ENCODE data around the gene COG4.
"Not testable (repeated sequence)": the region's sequence is repeated elsewhere in the genome, so short reads cannot be mapped to it uniquely, and the experiment has no call there.

COG4 gene

DNA sequence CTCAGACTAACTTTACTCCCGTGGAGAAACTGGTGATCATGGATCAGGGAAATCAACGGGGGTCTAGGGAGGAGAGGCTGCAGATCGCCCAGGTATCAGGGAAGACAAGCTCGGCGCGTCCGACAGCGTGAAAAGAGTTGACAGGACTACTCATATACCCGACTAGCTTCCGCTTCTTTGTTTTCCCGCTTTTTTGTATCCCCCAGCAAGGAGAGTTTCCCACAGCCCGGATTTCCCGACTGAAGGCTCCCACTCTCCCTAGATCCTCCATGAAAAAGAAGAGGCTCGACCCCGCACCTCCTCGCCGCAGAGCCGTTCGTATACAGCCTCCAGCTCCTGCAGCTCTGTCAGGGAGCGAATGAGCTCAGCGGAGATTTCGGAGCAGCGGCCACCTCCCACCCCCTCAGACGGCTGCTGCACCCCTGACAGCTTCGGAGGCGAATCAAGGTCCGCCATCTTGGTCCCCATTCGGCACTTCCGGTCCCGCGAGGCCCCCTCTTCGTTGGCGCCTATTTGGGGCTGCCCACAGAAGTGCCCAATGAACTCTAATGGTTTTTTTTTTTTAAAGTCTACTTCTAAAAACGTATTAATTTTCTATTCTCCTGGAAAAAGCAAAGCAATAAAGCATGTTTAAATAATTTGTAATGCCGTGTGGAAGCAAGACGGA, at the start of gene COG4:
TSS of gene COG4 (minus strand) at position 479 of the 667 bp plus-strand sequence. CDS start at position 468, 11 bp downstream.
- peak; percentile 87 for DNase-seq

DNA sequence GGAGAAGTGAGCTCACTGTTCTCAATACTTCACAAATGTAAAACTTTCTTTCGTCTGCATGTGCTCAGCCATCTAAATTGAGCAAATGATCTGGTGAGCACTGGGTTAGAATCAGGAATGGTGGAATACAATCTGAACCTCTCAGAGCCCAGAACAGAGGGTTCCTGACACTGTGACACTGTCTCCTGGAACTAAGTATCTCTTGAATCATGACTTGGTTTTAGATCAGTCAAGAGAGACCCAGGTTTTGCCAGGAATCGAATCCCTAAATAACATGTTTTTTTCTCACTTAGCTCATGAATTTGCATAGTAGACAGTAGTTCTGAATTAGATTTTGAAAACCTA, 49.5 kb upstream of the COG4 start:
- no peak for DNase-seq

DNA sequence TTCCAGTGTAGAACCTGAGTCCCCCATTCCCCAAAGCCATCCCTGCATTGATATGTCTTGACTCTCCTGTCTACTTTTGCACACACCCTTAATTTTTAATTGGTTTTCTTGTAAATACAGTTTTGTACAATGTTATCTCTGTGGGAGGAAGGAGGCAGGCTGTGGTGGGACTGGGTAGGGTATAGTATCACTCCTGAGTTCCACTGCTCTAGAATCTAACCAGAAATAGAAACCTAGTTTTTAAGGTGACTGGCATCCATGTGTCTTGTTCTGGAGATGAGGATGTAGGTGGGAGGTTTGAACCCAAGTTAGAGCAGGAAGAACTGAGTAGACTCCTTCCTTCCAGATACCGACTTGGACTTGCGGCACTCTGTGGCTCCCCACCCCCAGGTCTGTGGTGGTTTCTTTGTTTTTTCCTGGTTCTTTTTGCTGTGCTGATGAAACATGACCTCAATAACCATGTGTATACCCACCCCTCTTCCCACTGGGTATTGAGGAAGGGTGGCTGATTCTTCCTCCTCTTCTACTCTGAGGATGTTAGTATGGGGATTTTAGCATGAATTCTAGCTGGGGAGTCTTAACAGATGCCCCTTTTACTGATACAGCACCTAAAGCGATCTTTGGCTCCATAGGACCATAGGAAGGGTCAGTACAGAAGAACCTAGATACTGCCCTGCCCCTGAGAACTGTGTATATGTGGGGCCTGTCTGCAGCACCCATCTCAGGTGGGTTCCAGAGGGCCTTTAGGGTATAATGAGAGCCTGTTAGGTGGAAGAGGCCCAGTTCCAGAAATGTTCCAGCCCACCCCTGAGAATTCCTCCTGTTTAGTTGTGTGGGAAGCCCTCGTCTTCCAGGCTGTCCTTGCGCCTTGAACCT, 48.9 kb upstream of the COG4 start:
- DNase-seq, result no peak

DNA sequence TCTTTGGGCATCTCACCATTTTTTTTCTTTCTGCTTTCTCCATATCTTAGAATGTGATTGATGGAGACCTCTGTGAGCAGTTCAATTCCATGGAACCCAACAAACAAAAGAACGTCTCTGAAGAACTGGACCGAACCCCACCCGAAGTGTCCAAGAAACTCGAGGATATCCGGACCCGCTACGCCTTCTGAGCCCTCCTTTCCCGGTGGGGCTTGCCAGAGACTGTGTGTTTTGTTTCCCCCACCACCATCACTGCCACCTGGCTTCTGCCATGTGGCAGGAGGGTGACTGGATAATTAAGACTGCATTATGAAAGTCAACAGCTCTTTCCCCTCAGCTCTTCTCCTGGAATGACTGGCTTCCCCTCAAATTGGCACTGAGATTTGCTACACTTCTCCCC, 48.3 kb upstream of the COG4 start:
- DNase-seq, result no peak

DNA sequence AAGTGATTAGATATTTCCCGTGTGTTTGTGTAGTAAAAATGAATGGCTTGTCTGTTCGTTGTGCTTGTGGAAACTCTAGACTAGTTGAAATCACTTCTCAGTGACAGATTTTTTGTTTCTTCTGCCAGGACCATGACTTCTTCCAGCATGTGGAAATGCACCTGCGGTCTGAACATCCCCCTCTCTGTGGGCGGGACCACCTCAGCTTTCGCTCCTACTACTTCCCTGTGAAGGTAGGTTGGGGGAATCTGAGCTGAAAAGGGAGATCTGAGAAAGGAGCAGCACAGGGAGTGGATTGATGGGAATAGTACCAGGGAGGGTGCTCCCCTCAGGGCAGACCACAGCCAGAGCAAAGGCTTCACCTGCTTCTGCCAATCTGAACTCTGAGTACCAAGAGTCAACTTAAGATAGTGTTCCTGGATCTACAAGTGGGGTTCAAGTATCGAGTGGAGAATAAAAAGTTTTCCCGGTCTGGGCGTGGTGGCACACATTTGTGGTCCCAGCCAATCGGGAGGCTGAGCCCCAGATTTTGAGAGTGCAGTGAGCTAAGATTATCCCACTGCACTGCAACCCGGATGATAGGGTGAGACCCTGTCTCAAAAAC, 47.7 kb upstream of the COG4 start:
- DNase-seq, result no peak

DNA sequence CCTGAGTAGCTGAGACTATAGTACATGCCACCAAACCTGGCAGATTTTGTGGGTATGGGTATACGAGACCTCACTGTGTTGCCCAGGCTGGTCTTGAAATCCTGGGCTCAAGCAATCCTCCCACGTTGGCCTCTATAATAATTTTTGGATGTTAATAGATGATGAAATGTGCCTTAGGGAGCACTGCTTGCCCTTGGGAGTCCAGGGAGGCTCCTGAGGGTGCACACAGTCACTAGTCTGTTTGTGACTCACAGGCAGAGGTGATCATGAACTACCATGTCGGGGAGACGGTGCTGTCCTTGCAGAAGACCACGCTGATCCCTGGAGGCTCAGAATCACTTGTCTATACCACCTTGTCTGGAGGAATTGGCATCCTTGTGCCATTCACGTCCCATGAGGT, 46.4 kb upstream of the COG4 start:
- no peak for DNase-seq

DNA sequence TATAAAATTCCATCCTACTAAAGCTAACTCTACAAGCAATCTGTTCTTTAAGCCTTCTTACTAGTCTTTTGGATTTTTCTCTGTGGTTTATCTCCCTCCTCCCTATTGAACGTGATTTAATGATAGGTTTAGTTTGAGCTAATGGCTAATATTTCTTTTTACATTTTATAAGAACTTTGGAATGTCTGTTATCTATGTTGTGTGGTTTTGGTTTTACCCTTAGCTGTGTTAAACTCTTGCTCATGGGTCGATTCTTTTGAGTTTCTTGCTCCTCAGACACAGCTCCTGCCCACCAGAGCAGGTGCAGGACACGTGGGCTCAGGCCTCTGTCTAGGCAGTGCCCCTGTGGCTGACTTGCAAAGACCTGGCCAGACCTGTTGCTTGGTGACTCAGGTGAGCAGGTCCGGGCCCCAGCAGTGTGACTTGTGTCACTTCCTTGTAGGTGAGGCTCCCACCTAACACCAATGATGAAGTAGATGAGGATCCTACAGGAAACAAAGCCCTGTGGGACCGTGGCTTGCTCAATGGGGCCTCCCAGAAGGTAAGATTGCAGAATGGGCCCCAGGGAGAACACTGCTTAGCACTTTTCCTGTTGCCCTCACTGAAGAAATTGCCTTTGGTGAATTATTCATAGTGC, 45.4 kb upstream of the COG4 start:
- no peak for DNase-seq

DNA sequence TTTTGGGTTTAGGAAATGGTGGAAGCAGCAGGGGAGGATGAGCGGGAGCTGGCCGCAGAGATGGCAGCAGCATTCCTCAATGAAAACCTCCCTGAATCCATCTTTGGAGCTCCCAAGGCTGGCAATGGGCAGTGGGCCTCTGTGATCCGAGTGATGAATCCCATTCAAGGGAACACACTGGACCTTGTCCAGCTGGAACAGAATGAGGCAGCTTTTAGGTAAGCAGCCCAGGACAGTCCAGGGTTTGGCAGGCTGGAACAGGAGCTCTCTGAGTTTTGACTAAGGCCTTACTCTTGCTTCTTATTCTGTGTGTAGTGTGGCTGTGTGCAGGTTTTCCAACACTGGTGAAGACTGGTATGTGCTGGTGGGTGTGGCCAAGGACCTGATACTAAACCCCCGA, 41.7 kb upstream of the COG4 start:
- no peak for DNase-seq

DNA sequence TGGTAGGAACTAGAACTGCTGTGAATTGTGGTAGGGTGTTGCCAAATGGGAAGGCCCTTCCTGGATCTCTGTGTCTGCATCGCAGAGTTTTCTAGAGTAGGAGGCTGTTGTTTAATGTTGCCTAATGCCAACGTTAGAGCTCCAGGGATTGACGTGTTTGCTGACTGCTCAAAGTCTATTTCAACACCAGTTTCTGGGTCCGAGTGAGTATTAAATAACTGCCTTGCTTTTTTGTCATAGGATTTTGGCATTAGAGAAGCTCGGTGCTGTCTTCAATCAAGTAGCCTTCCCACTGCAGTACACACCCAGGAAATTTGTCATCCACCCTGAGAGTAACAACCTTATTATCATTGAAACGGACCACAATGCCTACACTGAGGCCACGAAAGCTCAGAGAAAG, 40.3 kb upstream of the COG4 start:
- no peak for DNase-seq

DNA sequence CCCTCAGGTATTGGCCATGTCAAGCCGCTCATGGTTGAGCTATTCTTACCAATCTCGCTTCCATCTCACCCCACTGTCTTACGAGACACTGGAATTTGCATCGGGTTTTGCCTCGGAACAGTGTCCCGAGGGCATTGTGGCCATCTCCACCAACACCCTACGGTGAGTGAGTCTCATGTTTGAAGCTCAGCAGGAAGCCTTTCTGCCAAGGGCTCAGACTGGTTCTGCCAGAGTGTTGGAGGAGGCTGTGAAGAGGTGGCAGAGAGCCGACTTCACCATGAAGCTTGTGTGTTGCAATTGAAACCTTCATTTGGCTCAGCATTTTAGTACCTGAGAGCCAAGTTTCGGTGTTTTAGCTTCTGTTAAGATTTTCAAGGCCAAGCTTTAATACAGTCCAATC, 38.3 kb upstream of the COG4 start:
- DNase-seq, result no peak

DNA sequence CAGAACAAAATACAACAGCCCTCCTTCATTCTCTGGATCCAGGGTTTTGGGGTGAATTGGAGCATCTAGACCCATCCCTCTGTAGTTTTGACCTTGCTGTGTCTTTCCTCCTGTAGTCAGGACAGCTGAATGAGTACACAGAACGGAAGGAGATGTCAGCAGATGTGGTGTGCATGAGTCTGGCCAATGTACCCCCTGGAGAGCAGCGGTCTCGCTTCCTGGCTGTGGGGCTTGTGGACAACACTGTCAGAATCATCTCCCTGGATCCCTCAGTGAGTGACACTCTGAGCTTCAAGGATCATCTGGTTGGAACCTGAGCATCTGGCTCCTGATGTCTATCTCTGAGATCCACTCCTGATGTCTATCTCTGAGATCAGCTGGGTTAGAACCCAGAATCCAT, 32.7 kb upstream of the COG4 start:
- DNase-seq, result no peak

DNA sequence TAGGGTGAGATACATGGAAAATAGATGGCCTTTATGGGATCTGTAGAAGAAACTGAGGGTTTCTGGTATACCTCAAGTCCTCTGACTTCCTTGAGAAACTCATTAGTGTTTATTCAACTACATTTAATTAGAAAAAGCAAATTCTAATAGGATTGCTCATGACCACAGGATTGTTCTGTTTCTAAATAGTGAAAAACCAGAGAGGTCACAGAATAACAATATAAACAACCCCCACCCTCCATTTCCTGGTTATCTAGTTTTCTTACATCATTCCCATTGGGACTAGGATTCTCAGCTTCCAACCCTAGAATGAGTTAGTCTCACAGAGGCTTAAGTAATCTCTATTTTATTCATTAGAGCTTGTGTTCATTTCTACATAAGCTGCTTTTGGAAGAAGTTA, 30.3 kb upstream of the COG4 start:
- no peak for DNase-seq

DNA sequence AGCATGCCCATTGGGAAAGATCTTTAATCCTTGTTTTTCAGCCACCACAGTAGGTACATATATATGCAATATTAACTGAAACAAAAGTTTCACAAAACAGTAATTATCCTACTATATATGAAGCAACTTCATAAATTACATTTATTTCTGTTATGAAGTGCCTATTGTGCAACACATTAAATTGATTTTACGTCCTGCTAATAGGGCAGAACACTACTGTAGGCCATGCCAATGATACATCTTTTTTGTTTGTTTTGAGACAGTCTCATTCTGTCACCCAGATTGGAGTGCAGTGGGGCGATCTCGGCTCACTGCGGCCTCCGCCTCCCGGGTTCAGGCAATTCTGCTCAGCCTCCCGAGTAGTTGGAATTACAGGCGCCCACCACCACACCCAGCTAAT, 29.3 kb upstream of the COG4 start:
- no peak for DNase-seq

DNA sequence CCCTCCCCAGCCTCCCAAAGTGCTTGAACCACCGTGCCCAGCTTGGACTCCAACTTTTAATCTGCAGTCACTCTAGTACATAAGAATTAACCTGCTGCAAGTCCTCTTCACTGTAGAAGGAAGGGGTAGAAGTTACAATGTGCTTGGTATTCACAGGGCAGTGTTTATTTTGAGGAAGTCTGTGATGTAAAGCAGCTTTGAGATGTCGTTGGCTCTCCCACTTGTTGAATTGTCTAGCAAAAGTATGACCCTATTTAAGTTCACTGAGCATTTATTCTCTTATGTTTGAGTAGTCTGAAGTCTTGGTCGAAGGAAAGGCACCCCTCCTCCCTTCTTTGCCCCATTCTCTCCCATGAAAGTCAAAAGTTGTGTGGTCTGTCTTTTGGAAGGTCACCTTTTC, 28.4 kb upstream of the COG4 start:
- no peak for DNase-seq

DNA sequence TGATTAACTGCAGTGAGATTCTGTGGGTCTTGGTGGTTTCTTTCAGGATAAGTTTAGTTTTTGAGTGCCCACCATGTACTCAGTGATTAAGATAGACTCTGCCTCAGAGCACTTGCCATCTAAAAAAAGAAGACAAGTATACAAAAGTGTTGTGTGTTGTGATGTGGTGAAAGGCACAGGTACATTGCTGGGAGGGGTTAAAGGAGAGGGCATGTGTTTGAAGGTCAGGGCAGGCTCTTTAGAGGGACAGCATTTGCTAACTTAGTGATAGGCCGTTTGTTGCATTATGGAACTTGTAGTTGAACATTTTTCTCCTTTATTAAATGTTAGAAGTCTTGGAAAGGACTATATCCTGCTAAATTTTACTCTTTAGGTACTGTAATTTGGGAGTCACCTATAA, 26.7 kb upstream of the COG4 start:
- DNase-seq, result no peak

DNA sequence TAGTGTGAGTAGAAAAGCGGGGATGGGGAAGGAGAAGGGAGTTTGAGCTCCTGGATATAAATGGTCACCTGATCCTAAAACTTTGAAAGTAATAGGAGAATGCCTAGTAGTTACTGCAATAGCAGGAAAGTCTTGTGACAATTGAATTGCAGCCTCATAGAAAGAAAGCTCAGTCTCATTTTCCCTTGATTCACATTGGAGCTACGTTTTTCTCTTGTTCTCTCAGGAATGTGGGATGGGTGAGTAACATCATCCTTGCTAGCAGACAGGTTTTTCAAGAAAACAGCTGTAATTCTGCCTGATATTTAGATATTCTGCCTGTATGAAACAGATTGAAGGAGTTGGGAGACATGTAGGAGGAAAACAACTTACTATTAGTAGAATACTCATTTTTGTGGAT, 25.6 kb upstream of the COG4 start:
- DNase-seq, result no peak

DNA sequence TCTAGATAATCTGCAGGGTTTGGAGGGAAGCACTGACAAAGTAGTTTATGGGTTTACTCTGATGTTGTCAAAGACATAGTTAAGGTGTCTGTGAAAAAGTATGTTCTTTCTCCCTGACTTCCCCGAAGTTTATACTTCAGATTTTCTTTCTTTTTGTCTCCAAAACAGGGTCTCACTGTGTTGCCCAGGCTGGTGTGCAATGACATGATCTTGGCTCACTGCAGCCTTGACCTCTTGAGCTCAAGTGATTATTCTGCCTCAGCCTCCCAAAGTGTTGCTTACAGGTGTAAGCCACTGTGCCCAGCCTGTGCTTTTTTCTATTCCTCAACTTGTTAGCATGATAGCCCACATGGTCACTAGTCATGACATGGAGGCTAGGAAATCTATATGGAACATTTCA, 21.2 kb upstream of the COG4 start:
- DNase-seq, result no peak

DNA sequence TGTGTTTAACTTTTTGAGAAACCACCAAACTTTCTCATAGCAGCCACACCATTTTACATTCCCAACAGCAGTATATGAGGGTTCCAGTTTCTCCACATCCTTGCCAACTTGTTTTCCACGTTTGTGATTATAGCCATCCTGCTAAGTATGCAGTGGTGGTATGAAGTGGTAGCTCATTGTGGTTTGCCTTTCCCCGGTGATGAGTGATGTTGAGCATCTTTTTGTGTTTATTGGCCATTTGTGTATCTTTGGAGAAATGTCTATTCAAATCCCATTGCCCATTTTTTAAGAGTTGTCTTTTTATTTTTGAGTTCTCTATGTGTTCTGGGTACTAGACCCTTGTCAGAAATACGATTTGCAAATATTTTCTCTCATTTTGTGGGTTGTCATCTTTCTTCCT, 17.6 kb upstream of the COG4 start:
- no peak for DNase-seq

DNA sequence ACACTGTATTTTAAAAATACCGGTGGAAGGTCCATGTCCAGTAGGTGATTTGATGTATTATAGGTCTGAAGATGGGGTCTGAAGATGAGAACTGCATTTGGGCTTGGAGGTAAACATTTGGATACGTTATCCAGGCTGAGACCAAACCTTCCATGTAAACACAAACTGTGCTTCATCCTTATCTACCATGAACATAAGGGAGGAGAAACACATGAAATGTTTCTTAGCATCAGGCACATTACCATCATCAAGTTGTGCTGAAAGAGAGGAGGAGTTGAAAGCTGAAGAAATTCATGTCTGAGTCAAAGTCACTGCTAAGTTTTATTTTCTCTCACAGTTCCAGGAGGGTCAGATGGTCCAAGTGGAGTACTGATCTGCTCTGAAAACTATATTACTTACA, 11.6 kb upstream of the COG4 start:
- DNase-seq, result no peak

DNA sequence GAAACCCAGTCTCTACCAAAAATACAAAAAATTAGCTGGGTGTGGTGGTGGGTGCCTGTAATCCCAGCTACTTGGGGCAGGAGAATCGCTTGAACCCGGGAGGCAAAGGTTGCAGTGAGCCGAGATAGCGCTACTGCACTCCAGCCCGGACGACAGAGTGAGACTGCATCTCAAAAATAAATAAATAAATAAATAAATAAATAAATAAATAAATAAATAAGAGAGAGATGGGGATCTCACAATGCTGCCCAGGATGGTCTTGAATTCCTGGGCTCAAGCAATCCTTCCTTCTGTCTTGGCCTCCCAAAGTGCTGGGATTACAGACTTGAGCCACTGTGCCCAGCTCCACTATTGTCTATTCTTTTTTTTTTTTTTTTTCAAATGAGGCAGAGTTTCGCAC, 6.6 kb upstream of the COG4 start:
- not testable (repeated sequence) for DNase-seq

DNA sequence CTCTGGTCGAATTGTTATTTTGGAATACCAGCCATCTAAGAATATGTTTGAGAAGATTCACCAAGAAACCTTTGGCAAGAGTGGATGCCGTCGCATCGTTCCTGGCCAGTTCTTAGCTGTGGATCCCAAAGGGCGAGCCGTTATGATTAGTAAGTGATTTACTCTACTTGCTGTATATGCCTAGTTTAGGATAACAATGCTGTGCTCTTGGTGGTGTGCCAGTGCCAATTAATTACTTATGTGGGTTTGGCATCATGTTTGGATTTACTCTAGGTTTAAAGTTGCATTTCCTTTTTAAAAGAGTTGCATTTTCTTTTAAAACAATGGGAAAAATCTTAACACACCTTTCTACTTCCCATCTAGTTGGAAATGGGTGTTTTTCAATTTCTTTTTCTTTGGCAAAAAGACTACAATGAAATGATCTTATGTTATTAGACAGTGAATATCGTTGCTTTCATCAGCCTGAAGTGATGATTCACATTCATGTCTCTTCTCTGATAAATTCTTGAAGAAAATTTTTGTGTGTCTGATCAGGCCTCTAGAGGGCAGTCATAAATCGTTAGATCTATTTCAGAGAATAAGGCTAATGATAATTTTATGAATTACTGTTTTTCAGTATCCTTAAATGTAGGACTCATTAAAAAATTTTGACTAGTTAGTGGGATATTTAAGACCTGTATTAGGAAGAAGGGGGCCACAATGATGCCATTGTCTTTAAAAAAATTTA, 5.9 kb upstream of the COG4 start:
- DNase-seq, result no peak

DNA sequence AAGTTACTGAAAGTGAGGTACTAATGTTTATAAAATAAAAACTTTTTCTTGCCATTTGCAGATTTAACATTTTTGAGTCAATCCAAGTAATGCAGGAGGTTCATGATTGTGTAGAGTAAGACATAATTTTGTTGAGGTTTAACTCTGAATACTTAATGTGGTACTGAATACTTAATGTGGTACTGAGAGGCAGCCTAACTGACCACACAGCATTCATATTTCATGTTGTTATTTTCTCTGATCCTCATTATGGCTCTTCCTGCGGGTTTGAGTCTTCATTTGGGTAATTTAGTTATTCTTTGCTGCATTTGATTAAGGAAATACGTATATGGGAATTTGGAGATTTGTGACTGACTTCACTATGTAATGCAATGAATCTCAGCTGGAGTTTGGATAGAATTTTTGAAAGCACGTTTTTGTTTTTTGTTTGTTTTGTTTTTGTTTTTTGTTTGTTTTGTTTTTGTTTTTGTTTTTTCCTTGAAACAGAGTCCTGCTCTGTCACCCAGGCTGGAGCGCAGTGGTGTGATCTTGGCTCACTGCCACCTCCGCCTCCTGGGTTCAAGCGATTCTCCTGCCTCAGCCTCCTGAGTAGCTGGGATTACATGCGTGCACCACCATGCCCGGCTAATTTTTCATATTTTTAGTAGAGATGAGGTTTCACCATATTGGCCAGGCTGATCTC, 4.1 kb upstream of the COG4 start:
- DNase-seq, result no peak

DNA sequence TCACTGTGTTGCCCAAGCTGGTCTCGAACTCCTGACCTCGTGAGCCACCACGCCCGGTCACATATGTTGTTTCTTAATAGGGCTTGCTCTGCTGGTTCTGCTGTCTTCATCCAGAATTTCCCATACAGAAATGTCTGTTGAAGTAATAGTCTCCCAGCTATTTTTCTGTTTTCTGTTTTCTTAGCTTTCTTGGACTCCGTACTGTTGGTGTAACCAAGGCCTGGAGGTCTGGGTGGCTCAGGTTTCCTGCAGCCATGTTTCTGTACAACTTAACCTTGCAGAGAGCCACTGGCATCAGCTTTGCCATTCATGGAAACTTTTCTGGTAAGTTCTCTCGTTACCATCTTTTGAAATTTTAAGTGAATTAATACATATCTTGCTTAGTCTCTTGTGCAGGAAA, 3.0 kb upstream of the COG4 start:
- no peak for DNase-seq
